Upper lobe of right lung (tissue), 1 donor: ENCODE results near the gene PHTF2. TPM values are rescaled to one million over a fixed set of nuclear protein-coding genes. Genes with fewer than 3 reads are reported as not detected.
A peak's percentile ranks its signal among the peaks of the same experiment; 100 is the strongest.
"Not testable (repeated sequence)": the region's sequence is repeated elsewhere in the genome, so short reads cannot be mapped to it uniquely, and the experiment has no call there.

Experiments
- ATAC-seq: fragments of 200-7000 bp; cut with Tn5 transposase; one replicate; pipeline ENCODE4 v1.9.1; 2020; ENCODE audit warnings: mild to moderate bottlenecking, moderate library complexity
- DNase-seq: peaks from one replicate; pipeline ENCODE4 v3.0.0-alpha.2; 2020
- H3K27ac ChIP-seq: fragments of 200-600 bp; one replicate; pipeline ENCODE4 v1.8.0; 2022
- H3K27me3 ChIP-seq: fragments of 200-600 bp; one replicate; pipeline ENCODE4 v1.8.0; 2022; ENCODE audit warnings: mild to moderate bottlenecking
- H3K36me3 ChIP-seq: fragments of 200-600 bp; one replicate; pipeline ENCODE4 v1.8.0; 2022
- H3K4me1 ChIP-seq: fragments of 200-600 bp; one replicate; pipeline ENCODE4 v1.8.0; 2022
- H3K4me3 ChIP-seq: fragments of 200-600 bp; one replicate; pipeline ENCODE4 v1.8.0; 2022; ENCODE audit warnings: mild to moderate bottlenecking
- H3K9me3 ChIP-seq: fragments of 200-600 bp; one replicate; pipeline ENCODE4 v1.8.0; 2022
- intact Hi-C: fragments of 100-400 bp; cut with DNase I; formaldehyde crosslinking; loops from one replicate; pipeline ENCODE4 v1.11.0; 2022
- total RNA-seq: library from RNA; stranded (reverse); fragmentation: NEBNext Ultra II Directional; extraction: Animal tissue kit (Norgen Biotek cat#: 25700); gene quantifications from one replicate; pipeline ENCODE4 v1.2.1, GENCODE V29; 2021
- TF ChIP-seq, protein P1 (sequence below): fragments of 200-600 bp; IDR thresholded peaks from one replicate; pipeline ENCODE4 v1.8.0; 2022; ENCODE audit warnings: antibody characterized with exemption
- donor health status: DM: no; HTN: yes; CAD: no; lungs with severe emphysema.

Gene PHTF2
- total RNA-seq, 1 donor from 2014 or later = 14.4 TPM

DNA sequence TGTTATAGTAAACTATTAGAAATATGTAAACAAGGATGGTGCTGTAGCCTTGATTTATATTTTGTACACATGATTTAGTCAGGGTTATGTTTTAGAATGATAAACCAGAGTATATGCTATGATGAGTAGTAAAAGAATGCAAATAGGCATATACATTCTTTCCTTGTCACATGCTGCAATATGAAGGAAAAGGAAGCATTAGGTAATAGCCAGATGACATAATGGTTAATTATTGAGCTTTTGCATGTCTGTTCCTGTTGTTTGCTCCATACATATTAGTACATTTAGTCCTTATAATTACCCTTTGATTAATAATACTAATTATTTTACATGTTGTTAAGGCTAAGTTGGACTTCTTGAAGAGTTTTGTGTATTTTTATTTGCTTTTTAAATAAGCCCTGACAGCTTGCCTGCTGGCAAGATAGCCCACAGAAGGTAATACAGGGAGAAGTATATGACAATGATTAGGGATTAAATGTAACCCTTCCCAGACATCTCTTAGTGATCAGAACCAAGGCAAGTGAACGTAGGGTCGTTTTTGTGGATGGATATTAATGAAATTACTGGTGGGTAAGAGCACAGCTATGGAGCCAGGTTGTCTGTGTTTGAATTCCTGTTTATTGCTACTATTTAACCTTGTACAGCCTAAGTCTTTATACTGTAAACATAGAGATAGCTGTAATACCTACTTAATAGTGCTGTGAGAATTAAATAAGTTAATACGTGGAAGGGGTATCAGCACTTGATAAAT, 68.4 kb downstream of the PHTF2 start:
- peak; percentile 37 for ATAC-seq
- H3K4me3 ChIP-seq = no peak overlapping the region
- no peaks in the 10 kb centered on the region for H3K36me3 ChIP-seq
- H3K27me3 ChIP-seq = no peaks in the 10 kb centered on the region
- H3K4me1 ChIP-seq = peaks cover 5% of the 10 kb centered on the region
- intact Hi-C loops = no loop called here
- DNase-seq = no peak
- no peak overlapping the region for H3K27ac ChIP-seq
- TF ChIP-seq, protein P1, sequence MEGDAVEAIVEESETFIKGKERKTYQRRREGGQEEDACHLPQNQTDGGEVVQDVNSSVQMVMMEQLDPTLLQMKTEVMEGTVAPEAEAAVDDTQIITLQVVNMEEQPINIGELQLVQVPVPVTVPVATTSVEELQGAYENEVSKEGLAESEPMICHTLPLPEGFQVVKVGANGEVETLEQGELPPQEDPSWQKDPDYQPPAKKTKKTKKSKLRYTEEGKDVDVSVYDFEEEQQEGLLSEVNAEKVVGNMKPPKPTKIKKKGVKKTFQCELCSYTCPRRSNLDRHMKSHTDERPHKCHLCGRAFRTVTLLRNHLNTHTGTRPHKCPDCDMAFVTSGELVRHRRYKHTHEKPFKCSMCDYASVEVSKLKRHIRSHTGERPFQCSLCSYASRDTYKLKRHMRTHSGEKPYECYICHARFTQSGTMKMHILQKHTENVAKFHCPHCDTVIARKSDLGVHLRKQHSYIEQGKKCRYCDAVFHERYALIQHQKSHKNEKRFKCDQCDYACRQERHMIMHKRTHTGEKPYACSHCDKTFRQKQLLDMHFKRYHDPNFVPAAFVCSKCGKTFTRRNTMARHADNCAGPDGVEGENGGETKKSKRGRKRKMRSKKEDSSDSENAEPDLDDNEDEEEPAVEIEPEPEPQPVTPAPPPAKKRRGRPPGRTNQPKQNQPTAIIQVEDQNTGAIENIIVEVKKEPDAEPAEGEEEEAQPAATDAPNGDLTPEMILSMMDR = no peak
- H3K9me3 ChIP-seq = peaks cover 3% of the 10 kb centered on the region

DNA sequence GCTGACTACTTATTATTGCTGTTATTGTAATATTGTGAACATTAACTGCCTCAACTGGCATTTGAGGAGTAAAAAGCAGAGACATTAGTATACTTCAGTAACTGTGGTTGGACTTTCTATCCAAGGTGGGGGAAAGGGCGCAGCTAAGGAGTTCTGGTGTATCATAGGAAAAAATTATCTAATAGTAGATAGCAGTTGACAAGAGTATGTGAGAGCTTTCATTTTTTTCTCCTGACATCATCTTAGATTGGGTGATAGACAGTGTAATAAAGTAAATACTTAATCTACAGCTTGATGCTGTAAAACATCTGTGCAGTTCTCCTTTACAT, 68.9 kb downstream of the PHTF2 start:
- no peak for ATAC-seq
- H3K27me3 ChIP-seq = no peaks in the 10 kb centered on the region
- intact Hi-C loops = no loop called here
- peaks cover 5% of the 10 kb centered on the region for H3K4me1 ChIP-seq
- no peak overlapping the region for H3K4me3 ChIP-seq
- H3K36me3 ChIP-seq = no peaks in the 10 kb centered on the region
- no peak for DNase-seq
- H3K27ac ChIP-seq = no peak overlapping the region
- TF ChIP-seq, protein P1 = no peak
- peaks cover 3% of the 10 kb centered on the region for H3K9me3 ChIP-seq

DNA sequence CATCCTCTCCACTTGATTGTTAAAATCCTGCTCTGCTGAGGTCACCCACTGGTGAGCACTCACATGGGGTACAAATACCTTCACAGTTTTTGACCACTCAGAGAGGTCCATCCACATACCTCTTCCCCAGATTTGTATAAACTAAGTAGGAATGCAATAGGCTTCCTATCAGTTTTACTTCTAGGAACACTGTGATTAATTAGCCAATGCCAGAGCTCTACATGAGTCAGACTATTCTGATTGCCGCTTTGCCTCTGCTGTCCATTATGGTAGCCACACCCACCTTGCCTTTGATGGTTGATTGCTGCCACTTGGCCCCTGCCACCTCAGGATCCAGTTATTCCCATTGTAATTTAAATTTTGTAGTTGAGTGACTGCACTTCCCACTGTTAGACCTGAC, 73.7 kb downstream of the PHTF2 start:
- H3K9me3 ChIP-seq, H3K36me3 ChIP-seq, H3K4me1 ChIP-seq, DNase-seq, ATAC-seq, intact Hi-C loops, H3K27ac ChIP-seq, H3K4me3 ChIP-seq, H3K27me3 ChIP-seq: not testable (repeated sequence)

DNA sequence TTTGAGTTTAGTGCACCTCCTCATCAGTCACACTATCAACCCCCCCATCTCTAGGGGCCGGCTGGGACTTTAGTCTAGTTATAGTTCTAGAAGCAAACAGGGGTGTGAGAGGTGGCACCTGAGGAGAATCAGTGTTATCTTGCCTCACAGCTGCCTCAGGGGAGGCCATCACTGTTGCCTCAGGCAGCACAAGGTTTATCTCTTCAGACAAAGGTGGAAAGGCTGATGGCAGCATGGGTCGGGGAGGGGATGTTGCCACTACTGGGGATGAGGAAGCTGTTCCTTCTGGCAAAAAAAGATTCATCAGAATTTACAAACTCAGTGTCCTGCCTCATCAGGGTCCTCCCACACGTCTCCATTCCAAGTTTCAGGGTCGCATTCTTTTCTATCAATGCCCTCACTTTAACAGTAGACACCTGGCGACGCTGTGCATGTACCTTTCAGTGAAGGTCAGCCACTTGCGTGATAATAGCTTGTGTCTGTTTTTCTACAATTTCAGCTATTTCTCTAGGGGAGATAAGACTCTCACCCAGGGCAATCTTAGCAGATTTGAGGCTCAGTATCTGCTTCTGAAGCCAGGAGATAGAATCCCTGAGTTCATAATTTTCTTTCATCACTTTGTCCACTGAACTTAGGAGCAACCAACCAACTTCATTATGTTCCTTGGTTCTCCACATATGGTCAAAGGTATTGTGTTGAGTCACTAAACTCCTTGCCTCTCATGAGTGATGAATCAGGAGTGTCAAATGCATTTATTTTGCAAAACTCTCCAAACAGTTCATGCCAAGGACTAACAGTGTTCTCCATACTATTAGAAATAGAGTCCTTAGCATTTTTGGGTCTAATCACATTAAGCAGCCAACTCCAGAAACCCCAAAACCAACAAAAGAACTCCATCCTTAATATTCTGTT, 75.1 kb downstream of the PHTF2 start:
- ATAC-seq, H3K4me3 ChIP-seq, H3K36me3 ChIP-seq, H3K27me3 ChIP-seq, H3K27ac ChIP-seq, DNase-seq, H3K4me1 ChIP-seq, intact Hi-C loops, H3K9me3 ChIP-seq: not testable (repeated sequence)

DNA sequence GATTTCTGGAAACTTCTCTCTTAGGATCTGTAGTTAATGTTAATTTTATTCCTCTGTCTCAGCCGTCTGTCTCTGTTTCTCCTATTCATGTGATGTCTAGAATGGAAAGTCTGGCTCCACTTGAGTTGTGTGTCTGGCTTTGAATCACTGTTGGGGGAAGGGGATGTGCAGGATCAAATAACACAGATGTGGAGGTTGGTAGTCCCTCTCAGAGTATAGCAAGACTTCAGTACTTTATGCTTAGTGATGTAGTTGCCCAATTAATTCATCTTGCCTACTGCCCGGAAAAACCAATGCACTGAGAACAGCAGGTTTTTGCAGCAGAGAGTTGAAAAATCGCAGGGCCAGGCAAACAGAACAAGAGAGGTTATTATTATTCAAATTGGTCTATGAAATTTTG, 79.2 kb downstream of the PHTF2 start:
- Histone ChIP-seq H3K4me3 (no peak overlapping the region), H3K36me3 (no peaks in the 10 kb centered on the region), H3K4me1 (no peaks in the 10 kb centered on the region), H3K27me3 (no peaks in the 10 kb centered on the region), H3K9me3 (no peaks in the 10 kb centered on the region), H3K27ac (no peak overlapping the region)
- intact Hi-C loops = no loop called here
- TF ChIP-seq, protein P1 = no peak
- DNase-seq = no peak
- no peak for ATAC-seq

DNA sequence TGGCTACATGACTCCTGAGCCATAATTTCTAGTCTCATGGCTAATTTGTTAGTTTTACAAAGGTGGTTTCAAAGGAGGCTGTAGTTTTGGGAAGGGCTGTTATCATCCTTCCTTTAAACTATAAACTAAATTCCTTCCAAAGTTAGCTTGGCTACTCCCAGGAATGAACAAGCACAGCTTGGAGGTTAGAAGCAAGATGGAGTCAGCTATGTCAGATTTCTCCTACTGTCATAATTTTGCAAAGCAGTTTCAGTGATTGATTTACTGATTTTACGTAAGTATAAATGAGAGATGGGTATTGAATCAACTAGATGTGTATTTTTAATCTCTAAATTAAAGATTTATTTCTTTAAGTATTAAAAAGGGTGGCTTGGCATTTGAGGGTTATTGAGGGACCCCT, 79.9 kb downstream of the PHTF2 start:
- Histone ChIP-seq H3K27ac (no peak overlapping the region), H3K9me3 (no peaks in the 10 kb centered on the region), H3K4me1 (no peaks in the 10 kb centered on the region), H3K27me3 (no peaks in the 10 kb centered on the region), H3K4me3 (no peak overlapping the region), H3K36me3 (no peaks in the 10 kb centered on the region)
- DNase-seq (no peak), ATAC-seq (no peak)
- intact Hi-C loops = no loop called here
- TF ChIP-seq, protein P1 = no peak
